H1 (cell line): Measurements from ENCODE around the gene ANO6. TPM values are rescaled to one million over a fixed set of nuclear protein-coding genes. Genes with fewer than 3 reads are reported as not detected.

Source experiments
- CTCF ChIA-PET: fragments of 300-600 bp; sonication (Branson Sonifier 250); formaldehyde crosslinking; loops from one replicate; lab custom pipeline; 2021; ENCODE audit not compliant: partially characterized antibody; lab: Charles Lee
- POLR2A ChIA-PET: fragments of 300-600 bp; sonication (Branson Sonifier 250); formaldehyde crosslinking; loops from one replicate; lab custom pipeline; 2021; ENCODE audit warnings: inconsistent platforms; ENCODE audit not compliant: partially characterized antibody; lab: Charles Lee
- DNase-seq, 2 experiments: peaks; one replicate each; pipeline versions ENCODE4 v3.0.0 to v3.0.0-alpha.2; 2010 to 2022; ENCODE audit warnings: low spot score in 2 of 2, low read depth in 1 of 2, mixed read lengths in 1 of 2
- FAIRE-seq: peaks from 2 replicates; lab custom pipeline; 2011; peaks lifted over from hg19 to GRCh38; lab: Jason Lieb, UNC
- H2AFZ ChIP-seq: 2 replicates; pipeline ENCODE4 v1.8.1; 2012; ENCODE audit warnings: low read length, inconsistent platforms
- H2AK5ac ChIP-seq: 2 replicates; pipeline ENCODE4 v1.6.1; 2013; ENCODE audit warnings: low read depth, low read length
- H2BK120ac ChIP-seq: replicated peaks from 2 replicates; pipeline ENCODE3; 2013; ENCODE audit warnings: low read depth, low read length, inconsistent platforms
- H2BK12ac ChIP-seq: 2 replicates; pipeline ENCODE4 v1.6.1; 2013; ENCODE audit warnings: low read depth, low read length
- H2BK15ac ChIP-seq: 2 replicates; pipeline ENCODE4 v1.6.1; 2013; ENCODE audit warnings: low read length
- H2BK20ac ChIP-seq: 2 replicates; pipeline ENCODE4 v1.6.1; 2013; ENCODE audit warnings: low read length
- H2BK5ac ChIP-seq: 2 replicates; pipeline ENCODE4 v1.6.1; 2013; ENCODE audit warnings: low read depth, low read length
- H3K14ac ChIP-seq: 2 replicates; pipeline ENCODE4 v1.6.1; 2013; ENCODE audit warnings: inconsistent platforms; ENCODE audit not compliant: insufficient read length
- H3K18ac ChIP-seq: 2 replicates; pipeline ENCODE4 v1.6.1; 2013; ENCODE audit warnings: low read length; ENCODE audit errors: extremely low read depth
- H3K23ac ChIP-seq: 2 replicates; pipeline ENCODE4 v1.6.1; 2013; ENCODE audit warnings: inconsistent platforms; ENCODE audit not compliant: insufficient read length
- H3K23me2 ChIP-seq: 2 replicates; pipeline ENCODE4 v1.6.1; 2013; ENCODE audit warnings: low read depth, low read length
- H3K27ac ChIP-seq: 2 replicates; pipeline ENCODE4 v1.6.1; 2011; ENCODE audit warnings: low read depth, low read length, inconsistent platforms
- H3K27me3 ChIP-seq, 4 experiments: replicated peaks in 1 of 4; 1 replicate in 1 of 4; 2 replicates in 3 of 4; pipeline versions ENCODE4 v1.6.1 to v1.8.1; 2011 to 2013; ENCODE audit warnings: low read length in 3 of 4, mild to moderate bottlenecking in 3 of 4, inconsistent platforms in 2 of 4, mixed read lengths in 2 of 4, moderate library complexity in 1 of 4; ENCODE audit not compliant: control insufficient read depth in 3 of 4, insufficient read depth in 3 of 4; ENCODE audit errors: extremely low read depth in 1 of 4
- H3K36me3 ChIP-seq, 4 experiments: 2 replicates each; pipeline versions ENCODE4 v1.6.1 to v1.8.1; 2011 to 2013; ENCODE audit warnings: mild to moderate bottlenecking in 4 of 4, low read length in 3 of 4, moderate library complexity in 2 of 4, control low read depth in 1 of 4, inconsistent platforms in 1 of 4; ENCODE audit not compliant: insufficient read depth in 4 of 4, control insufficient read depth in 2 of 4
- H3K4ac ChIP-seq: replicated peaks from 2 replicates; pipeline ENCODE3; 2013; ENCODE audit warnings: low read length, low read depth, mixed read lengths, inconsistent platforms; ENCODE audit not compliant: insufficient read length
- H3K4me1 ChIP-seq, 4 experiments: replicated peaks in 1 of 4; 1 replicate in 1 of 4; 2 replicates in 3 of 4; pipeline versions ENCODE4 v1.6.1 to v1.8.1; 2011 to 2013; ENCODE audit warnings: low read length in 3 of 4, inconsistent platforms in 2 of 4, mixed read lengths in 1 of 4; ENCODE audit not compliant: insufficient read depth in 4 of 4, control insufficient read depth in 3 of 4
- H3K4me2 ChIP-seq, 2 experiments: 2 replicates each; pipeline versions ENCODE4 v1.6.1 to v1.8.1; 2011 to 2013; ENCODE audit warnings: low read depth in 2 of 2, low read length in 2 of 2, control low read depth in 1 of 2, inconsistent platforms in 1 of 2, mild to moderate bottlenecking in 1 of 2; ENCODE audit not compliant: insufficient read depth in 1 of 2
- H3K4me3 ChIP-seq, 4 experiments: fragments of 200-600, 300-600 bp in 1 of 4; sonication (generic), shearing (Covaris generic), sonication (Bioruptor Twin) in 1 of 4; 2 replicates each; pipeline versions ENCODE4 v1.5.1 to v1.8.1; 2011 to 2016; ENCODE audit warnings: low read length in 4 of 4, low read depth in 3 of 4, control low read depth in 2 of 4, inconsistent platforms in 2 of 4, mild to moderate bottlenecking in 2 of 4, mixed read lengths in 1 of 4, moderate library complexity in 1 of 4; ENCODE audit not compliant: insufficient read depth in 2 of 4; ENCODE audit errors: extremely low read depth in 1 of 4
- H3K56ac ChIP-seq: replicated peaks from 2 replicates; pipeline ENCODE3; 2013; ENCODE audit warnings: low read depth, mild to moderate bottlenecking, mixed read lengths, low read length, inconsistent platforms; ENCODE audit not compliant: insufficient read length
- H3K79me1 ChIP-seq: 2 replicates; pipeline ENCODE4 v1.6.1; 2013; ENCODE audit warnings: low read depth, low read length, control low read depth
- H3K79me2 ChIP-seq, 2 experiments: 2 replicates each; pipeline versions ENCODE4 v1.6.1 to v1.8.1; 2012 to 2013; ENCODE audit warnings: low read length in 2 of 2, mild to moderate bottlenecking in 2 of 2, inconsistent platforms in 1 of 2; ENCODE audit not compliant: insufficient read depth in 2 of 2, control insufficient read depth in 1 of 2
- H3K9ac ChIP-seq, 4 experiments: replicated peaks in 1 of 4; 1 replicate in 1 of 4; 2 replicates in 3 of 4; pipeline versions ENCODE4 v1.6.1 to v1.8.1; 2011 to 2013; ENCODE audit warnings: low read depth in 3 of 4, low read length in 3 of 4, control low read depth in 2 of 4, mild to moderate bottlenecking in 2 of 4, moderate library complexity in 2 of 4, inconsistent platforms in 1 of 4; ENCODE audit errors: extremely low read depth in 1 of 4
- H3K9me3 ChIP-seq, 2 experiments: 2 replicates each; pipeline versions ENCODE4 v1.6.1 to v1.8.1; 2012 to 2013; ENCODE audit warnings: mild to moderate bottlenecking in 2 of 2, moderate library complexity in 2 of 2, control low read depth in 1 of 2, inconsistent platforms in 1 of 2, low read depth in 1 of 2, low read length in 1 of 2, mixed read lengths in 1 of 2; ENCODE audit not compliant: insufficient read depth in 2 of 2
- H4K20me1 ChIP-seq, 2 experiments: replicated peaks in 1 of 2; 2 replicates each; pipeline versions ENCODE3 to v1.8.1; 2011 to 2013; ENCODE audit warnings: inconsistent platforms in 2 of 2, low read length in 2 of 2, mild to moderate bottlenecking in 1 of 2; ENCODE audit not compliant: insufficient read depth in 2 of 2, control insufficient read depth in 1 of 2
- H4K5ac ChIP-seq: 2 replicates; pipeline ENCODE4 v1.6.1; 2013; ENCODE audit warnings: low read length, low read depth, mixed read lengths, inconsistent platforms; ENCODE audit not compliant: insufficient read length
- H4K8ac ChIP-seq: 2 replicates; pipeline ENCODE4 v1.8.0; 2013; ENCODE audit warnings: mild to moderate bottlenecking, moderate library complexity, low read length, inconsistent platforms; ENCODE audit not compliant: insufficient read depth; ENCODE audit errors: extremely low read depth
- H4K91ac ChIP-seq: replicated peaks from 2 replicates; pipeline ENCODE3; 2013; ENCODE audit warnings: low read length, mixed read lengths, inconsistent platforms; ENCODE audit not compliant: insufficient read length
- FOSL1 ChIP-seq: IDR thresholded peaks from 2 replicates; pipeline ENCODE4 v1.6.1; 2011; ENCODE audit warnings: mild to moderate bottlenecking, low read depth, low read length, moderate library complexity; ENCODE audit not compliant: insufficient read depth
- JUN ChIP-seq: IDR thresholded peaks from 2 replicates; pipeline ENCODE4 v1.6.1; 2011; ENCODE audit warnings: low read depth, mild to moderate bottlenecking, improper control_type of control experiment, low read length
- TAF7 ChIP-seq: optimal IDR thresholded peaks from 2 replicates; pipeline ENCODE3; 2011; ENCODE audit warnings: low read depth, mild to moderate bottlenecking, inconsistent platforms, low read length, moderate library complexity, borderline replicate concordance
- TEAD4 ChIP-seq: IDR thresholded peaks from 2 replicates; pipeline ENCODE4 v1.6.1; 2012; ENCODE audit warnings: low read depth, low read length, inconsistent platforms, mixed read lengths
- WGBS, 2 experiments: shearing (Covaris generic) in 1 of 2; methylation state at CpG; one replicate each; pipeline versions ENCODE4 v1.1.6 to v1.1.7; 2013 to 2015; ENCODE audit warnings: low lambda C conversion rate in 2 of 2, mixed read lengths in 2 of 2, inconsistent platforms in 1 of 2, low coverage in 1 of 2, missing lambda C conversion rate in 1 of 2; ENCODE audit not compliant: insufficient replicate concordance in 2 of 2, insufficient coverage in 1 of 2, insufficient read length in 1 of 2; ENCODE audit errors: extremely low coverage in 1 of 2, missing lambda C conversion rate in 1 of 2; 5-methylcytosine and 5-hydroxymethylcytosine counted together
- polyA plus RNA-seq, 7 experiments: library from polyadenylated mRNA; depleted of rRNA in 3 of 7; stranded (reverse) in 5 of 7; unstranded in 2 of 7; fragments of >200 nt in 5 of 7; fragments of 200-250 nt in 2 of 7; gene quantifications; 1 replicate in 5 of 7; 2 replicates in 1 of 7; 4 replicates in 1 of 7; pipeline versions ENCODE4 v1.2.1 to v1.2.3, GENCODE V29; 2011 to 2013; ENCODE audit warnings: missing spikeins in 2 of 7, mixed read lengths in 2 of 7
- total RNA-seq: library from RNA; stranded (reverse); fragmentation: NEBNext Ultra II Directional; extraction: Animal tissue kit (Norgen Biotek cat#: 25700); gene quantifications from 2 replicates; pipeline ENCODE4 v1.2.1, GENCODE V29; 2021

ANO6 gene
- total and polyA plus RNA-seq, 2 of the 8 experiments (the other 6 are each of a cell fraction or from before 2014, with no cell fraction given) = 15.1 to 39.7 TPM

GRCh38 chr12:45462506-45462905, 246.6 kb downstream of the ANO6 start:
- H3K4ac ChIP-seq = no peak overlapping the region
- no peak for FAIRE-seq

More at GRCh38 chr12:45462506-45462905, 246.6 kb downstream of the ANO6 start:
- Histone ChIP-seq H3K79me1 (no peaks in the 10 kb centered on the region), H2AK5ac (no peak overlapping the region), H3K27me3 (no peaks in the 10 kb centered on the region), H3K9ac (no peak overlapping the region), H3K14ac (no peak overlapping the region), H2BK120ac (no peak overlapping the region), H3K56ac (no peak overlapping the region), H4K20me1 (no peaks in the 10 kb centered on the region), H2BK5ac (no peak overlapping the region), H3K23ac (no peak overlapping the region), H2BK20ac (no peak overlapping the region), H2BK12ac (no peak overlapping the region), H3K18ac (no peak overlapping the region), H4K5ac (no peak overlapping the region), H2AFZ (no peak overlapping the region), H3K9me3 (no peaks in the 10 kb centered on the region), H3K27ac (no peak overlapping the region), H4K91ac (no peak overlapping the region), H3K4me1 (no peaks in the 10 kb centered on the region), H4K8ac (no peak overlapping the region), H3K23me2 (no peaks in the 10 kb centered on the region), H3K4me2 (no peak overlapping the region), H3K36me3 (no peaks in the 10 kb centered on the region), H2BK15ac (no peak overlapping the region), H3K79me2 (no peaks in the 10 kb centered on the region), H3K4me3 (no peak overlapping the region)
- ChIA-PET CTCF (interaction anchor here (0.6 kb wide), 1 partner anchor 14 kb away, joined by 3 read pairs; no protein-coding TSS in a partner anchor), POLR2A (no interaction called here)
- 89% methylated on average over 4 of the region's 4 CpGs; no CpG with 5 or more reads in 1 of the 2 experiments for WGBS, 2 experiments
- no peak for DNase-seq
- TF ChIP-seq JUN (no peak), TEAD4 (no peak), FOSL1 (no peak), TAF7 (no peak)
